ENCODE data around the gene HUWE1.
"Not testable (repeated sequence)": the region's sequence is repeated elsewhere in the genome, so short reads cannot be mapped to it uniquely, and the experiment has no call there.

Gene HUWE1

DNA sequence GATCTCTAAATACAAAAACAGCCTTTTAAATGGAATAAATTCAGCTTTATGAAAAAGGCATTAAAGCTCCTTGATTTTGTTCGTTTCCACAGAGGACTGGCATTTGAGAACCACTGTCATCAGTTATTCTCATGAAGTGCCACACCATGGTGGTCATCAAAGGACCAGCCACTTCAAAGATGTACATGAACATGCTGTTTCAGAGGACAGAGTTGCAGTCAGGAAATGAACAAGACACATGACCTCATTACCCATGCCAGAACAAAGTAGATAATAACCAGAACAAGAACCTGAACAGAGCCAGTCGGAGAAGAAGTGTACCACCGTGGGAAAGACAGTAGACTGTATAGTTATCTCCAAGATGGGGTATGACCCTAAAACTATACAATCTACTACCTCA, 129.7 kb downstream of the HUWE1 start:
- no peak for FAIRE-seq
- TF ChIP-seq POLR2A (IDR thresholded peaks at IDR 0.05; ENCODE audit: low read depth, low read length) = no peak

DNA sequence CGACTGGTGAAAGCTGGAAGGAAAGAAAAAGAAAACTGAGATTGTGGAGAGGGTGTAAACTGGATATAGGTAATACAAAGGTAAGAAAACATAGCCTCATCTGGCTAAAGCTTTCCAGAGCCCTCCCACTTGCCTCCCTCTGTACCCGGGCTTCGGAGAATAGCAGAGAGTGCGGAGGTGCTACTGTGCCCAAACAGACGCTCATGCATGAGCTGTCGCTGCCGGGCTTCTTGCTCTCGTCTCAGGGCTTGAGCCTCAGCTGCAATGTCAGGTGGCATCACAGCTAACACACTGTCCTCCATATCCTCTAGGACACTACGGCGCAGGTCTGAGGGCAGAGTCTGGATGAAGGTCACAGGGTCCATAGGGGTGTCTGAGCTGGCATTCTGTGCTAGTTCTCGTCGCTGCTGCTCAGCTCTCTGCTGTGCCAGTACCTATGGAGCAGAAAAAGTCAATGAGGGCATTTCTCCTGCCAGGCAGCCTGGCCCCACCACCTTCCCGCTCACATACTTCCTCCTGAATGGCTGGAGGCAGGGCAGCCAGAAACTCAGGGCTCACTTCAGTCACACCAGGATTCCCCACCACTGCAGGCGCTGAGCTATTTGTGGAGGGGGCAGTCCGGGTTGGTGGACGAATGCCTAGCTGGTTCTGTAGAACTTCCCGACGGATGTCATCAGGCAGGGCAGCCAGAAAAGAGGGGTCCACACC, 135.6 kb downstream of the HUWE1 start:
- DNase-seq (ENCODE audit: insufficient read length, low spot score) (no peak), FAIRE-seq (no peak)
- TF ChIP-seq POLR2A (IDR thresholded peaks at IDR 0.05; ENCODE audit: low read depth, low read length) = no peak

More for the DNA sequence above, 129.7 kb downstream of the HUWE1 start:
- no peak for DNase-seq (ENCODE audit: insufficient read length, low spot score)

DNA sequence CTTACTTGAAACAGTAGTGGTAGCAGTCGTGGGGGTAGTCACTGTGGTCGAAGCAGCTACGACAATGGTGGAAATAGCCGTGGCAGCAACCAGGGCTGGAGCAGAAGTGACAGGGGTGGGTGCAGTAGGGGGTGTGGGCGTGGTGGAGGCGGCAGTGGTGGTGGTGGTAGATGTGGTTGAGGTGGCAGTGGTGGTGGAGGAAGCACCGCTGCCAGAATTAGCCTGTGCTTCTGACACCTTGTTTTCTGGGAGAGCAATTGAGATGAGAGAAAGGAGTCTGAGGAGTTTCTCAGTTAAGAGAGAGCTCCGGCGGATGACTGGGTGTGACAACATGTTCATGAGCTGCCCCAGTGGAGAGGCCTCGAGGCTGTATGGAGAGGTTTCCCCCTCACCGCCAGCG, 138.9 kb downstream of the HUWE1 start:
- no peak for FAIRE-seq
- no peak for DNase-seq (ENCODE audit: insufficient read length, low spot score)
- no peak for TF ChIP-seq POLR2A (IDR thresholded peaks at IDR 0.05; ENCODE audit: low read depth, low read length)

DNA sequence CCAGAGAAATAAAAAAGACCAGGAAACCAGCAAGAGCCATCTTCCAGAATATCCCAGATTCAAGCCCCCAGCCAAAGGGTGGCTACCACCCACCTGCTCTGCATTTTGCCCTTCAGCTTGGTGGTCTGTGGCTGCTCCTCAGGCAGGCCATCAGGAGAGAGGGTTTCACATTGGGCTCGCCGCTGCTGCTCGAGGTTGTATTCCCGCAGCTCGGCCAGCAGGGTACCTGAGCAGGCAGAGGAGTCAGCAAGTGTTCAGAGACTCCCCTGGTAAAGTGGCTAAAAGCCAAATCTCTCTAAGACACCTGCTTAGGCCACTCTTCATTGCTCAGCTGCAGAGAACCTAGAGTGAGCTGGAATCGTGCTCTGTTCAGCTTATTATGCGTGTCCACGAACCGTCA, 141.6 kb downstream of the HUWE1 start:
- DNase-seq (ENCODE audit: insufficient read length, low spot score) = no peak
- TF ChIP-seq POLR2A (IDR thresholded peaks at IDR 0.05; ENCODE audit: low read depth, low read length) = no peak
- no peak for FAIRE-seq

DNA sequence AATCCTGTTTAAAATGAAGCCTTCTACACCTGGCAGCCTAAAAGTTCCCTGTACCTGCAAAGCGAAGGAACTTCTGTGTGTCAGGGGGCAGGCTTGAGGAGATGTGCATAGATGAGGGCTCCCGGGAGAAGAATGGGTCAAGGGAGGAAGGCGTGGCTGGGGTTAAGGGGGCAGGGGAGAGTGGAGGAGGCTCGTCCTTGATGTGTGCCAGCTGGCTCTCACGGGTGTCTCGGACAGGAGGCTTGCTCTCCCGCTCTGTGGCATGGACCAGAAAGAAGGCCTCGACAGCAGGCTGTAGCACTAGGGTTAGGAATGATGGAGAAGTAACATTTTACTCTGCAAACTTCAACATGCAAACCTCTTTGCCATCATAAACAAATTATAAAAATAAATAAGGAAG, 147.7 kb downstream of the HUWE1 start:
- no peak for TF ChIP-seq POLR2A (IDR thresholded peaks at IDR 0.05; ENCODE audit: low read depth, low read length)
- DNase-seq (ENCODE audit: insufficient read length, low spot score) = no peak

DNA sequence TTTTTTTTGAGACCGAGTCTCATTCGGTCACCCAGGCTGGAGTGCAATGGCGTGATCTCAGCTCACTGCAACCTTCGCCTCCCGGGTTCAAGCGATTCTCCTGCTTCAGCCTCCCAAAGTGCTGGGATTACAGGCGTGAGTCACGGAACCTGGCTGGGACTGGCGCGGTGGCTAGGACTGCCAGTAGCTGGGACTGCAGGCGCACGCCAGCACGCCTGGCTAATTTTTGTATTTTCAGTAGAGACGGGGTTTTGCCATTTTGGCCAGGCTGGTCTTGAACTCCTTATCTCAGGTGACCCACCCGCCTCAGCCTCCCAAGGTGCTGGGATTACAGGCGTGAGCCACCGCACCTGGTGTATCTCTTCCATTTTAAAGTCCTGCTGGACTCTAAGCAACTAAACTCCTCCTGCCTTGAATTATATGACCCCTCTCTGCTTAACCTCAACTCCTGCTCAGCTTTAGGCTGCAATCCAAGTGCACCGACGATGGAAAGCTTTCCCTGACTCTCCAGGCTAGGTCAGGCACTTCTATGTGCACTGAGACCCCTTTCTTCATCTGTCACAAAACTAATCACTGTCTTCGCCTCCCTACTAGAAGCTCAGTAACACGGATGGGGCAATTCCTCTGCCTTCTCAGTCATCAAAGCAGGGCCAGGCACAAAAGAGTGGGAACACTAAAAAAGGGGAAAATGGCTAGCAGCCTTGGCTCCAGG, 155.1 kb downstream of the HUWE1 start:
- not testable (repeated sequence) for DNase-seq (ENCODE audit: insufficient read length, low spot score); FAIRE-seq

More for the DNA sequence above, 147.7 kb downstream of the HUWE1 start:
- FAIRE-seq = no peak

DNA sequence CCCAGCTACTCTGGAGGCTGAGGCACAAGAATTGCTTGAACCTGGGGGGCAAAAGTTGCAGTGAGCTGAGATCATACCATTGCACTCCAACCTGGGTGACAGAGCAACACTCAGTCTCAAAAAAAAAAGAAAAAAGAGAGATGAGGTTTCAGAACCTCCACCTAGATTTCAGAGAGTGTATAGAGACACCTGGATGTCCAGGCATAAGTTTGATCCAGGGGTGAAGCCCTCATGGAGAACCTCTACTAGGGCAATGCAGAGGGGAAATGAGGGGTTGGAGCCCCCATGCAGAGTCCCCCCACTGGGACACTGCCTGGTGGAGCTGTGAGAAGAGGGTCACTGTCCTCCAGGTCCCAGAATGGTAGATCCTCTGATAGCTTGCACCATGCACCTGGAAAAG, 159.5 kb downstream of the HUWE1 start:
- TF ChIP-seq POLR2A (IDR thresholded peaks at IDR 0.05; ENCODE audit: low read depth, low read length) = no peak
- DNase-seq (ENCODE audit: insufficient read length, low spot score) (no peak), FAIRE-seq (no peak)

DNA sequence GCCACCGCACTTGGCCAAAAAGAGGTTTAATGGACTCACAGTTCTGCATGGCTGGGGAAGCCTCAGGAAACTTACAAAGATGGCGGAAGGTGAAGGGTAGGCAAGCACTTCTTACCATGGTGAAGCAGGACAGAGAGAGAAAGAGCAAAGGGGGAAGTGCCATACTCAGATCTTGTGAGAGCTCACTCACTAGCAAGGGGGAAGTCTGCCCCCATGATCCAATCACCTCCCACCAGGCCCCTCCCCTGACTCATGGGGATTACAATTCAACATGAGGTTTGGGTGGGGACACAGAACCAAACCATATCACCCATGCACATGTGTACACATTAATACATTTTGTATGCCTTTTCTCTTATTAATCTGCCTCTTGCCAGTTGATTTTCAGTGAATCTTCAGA, 175.2 kb downstream of the HUWE1 start:
- no peak for DNase-seq (ENCODE audit: insufficient read length, low spot score)
- TF ChIP-seq POLR2A (IDR thresholded peaks at IDR 0.05; ENCODE audit: low read depth, low read length) = no peak
- FAIRE-seq = no peak

DNA sequence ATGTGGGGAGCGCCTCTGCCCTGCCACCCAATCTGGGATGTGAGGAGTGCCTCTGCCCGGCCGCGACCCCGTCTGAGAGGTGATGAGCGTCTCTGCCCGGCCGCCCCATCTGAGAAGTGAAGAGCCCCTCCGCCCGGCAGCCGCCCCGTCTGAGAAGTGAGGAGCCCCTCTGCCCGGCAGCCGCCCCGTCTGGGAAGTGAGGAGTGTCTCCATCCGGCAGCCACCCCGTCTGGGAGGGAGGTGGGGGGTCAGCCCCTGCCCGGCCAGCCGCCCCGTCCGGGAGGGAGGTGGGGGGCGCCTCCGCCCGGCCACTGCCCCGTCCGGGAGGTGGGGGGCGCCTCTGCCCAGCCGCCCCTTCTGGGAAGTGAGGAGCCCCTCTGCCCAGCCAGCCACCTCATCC, 182.5 kb downstream of the HUWE1 start:
- not testable (repeated sequence) for DNase-seq (ENCODE audit: insufficient read length, low spot score); FAIRE-seq

DNA sequence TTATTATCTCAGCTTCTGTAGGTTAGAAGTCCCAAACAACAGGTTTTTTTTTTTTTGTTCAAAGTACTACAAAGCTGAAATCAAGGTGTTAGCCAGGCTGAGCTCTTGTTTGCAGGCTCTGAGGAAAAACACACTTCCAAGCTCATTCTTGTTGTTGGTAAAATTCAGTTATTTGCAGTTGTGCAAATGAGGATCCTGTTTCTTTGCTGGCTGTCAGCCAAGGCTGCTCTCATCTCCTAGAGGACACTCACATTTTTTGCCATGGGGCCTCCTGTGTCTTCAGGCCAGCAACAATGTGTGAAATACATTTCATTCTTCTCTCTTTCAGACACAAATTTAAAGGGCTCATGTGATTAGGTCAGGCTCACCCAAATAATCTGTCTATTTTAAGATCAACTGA, 192.1 kb downstream of the HUWE1 start:
- TF ChIP-seq POLR2A (IDR thresholded peaks at IDR 0.05; ENCODE audit: low read depth, low read length) = no peak
- FAIRE-seq (no peak), DNase-seq (ENCODE audit: insufficient read length, low spot score) (no peak)

DNA sequence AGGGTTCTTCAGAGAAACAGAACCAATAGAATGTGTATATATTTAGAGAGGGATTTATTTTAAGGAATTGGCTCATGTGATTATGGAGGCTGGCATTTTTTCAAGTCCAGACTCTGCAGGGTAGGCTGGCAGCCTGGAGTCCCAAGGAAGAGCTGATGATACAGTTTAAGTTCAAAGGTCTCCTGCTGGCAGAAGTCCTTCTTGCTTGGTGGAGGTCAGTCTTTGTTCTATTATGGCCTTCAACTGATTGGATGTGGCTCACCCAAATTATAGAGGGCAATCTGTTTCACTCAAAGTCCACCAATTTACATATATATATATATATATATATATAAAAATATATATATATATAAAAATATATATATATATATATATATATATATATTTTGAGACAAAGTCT, 200.2 kb downstream of the HUWE1 start:
- no peak for FAIRE-seq
- no peak for TF ChIP-seq POLR2A (IDR thresholded peaks at IDR 0.05; ENCODE audit: low read depth, low read length)
- no peak for DNase-seq (ENCODE audit: insufficient read length, low spot score)

DNA sequence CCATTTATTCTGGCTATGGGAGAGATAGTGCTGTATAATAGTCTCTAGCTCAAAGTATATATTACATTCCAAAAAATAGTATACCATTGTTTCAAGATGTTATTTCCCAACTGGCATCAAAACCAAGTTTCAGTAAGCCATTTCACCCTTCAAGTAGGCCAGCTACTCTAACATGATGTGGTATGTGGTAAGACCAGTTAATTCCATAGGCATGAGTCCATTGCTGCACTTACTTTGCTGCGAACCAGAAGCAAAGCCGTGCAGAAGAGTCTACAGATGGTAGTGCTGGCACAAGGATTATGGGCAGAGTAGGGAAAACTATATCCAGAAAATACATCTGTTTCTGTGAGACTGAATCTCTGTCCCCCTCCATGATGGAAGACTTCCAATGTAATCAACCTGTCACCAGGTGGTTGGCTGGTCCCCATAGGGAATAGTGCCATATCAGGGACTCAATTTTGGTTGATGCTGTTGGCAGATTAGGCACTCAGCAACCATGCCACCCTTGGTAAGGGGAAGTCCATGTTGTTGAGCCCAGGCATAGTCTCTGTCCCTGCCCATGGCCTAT, 202.6 kb downstream of the HUWE1 start:
- DNase-seq (ENCODE audit: insufficient read length, low spot score) = no peak
- FAIRE-seq = no peak
- TF ChIP-seq POLR2A (IDR thresholded peaks at IDR 0.05; ENCODE audit: low read depth, low read length) = no peak

DNA sequence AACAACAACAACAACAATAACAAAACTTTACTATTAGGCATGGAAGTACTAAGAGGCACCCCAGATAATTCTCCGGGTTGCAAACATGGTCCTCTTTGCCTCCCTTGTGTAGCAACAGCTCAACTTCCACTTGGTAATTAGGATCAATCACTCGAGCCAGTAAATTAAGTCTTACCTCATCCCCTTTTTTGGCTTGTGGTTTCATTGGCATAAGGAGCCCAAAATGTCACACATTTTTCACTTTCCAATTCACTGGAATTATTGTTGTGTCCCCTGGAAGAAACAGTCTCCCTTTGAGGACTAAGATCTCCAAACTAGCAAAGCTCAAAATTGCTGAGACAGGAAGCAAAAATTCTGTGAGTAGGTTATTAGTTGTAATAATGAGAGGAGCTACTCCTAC, 203.1 kb downstream of the HUWE1 start:
- FAIRE-seq = no peak
- no peak for DNase-seq (ENCODE audit: insufficient read length, low spot score)
- no peak for TF ChIP-seq POLR2A (IDR thresholded peaks at IDR 0.05; ENCODE audit: low read depth, low read length)

Data from H54 (cell line).